GM21529 (cell line): ENCODE measurements around the gene CRIM1.

ENCODE experiments used
- ATAC-seq: cut with Tn5 transposase; IDR thresholded peaks from one replicate; pipeline ENCODE4 v1.9.1; 2021; ENCODE audit not compliant: unreplicated experiment

Gene CRIM1

GRCh38 chr2:36569267-36569856 lies 213.8 kb downstream of the CRIM1 start:
- no peak for ATAC-seq

- no peak for ATAC-seq
These were observed 214.8 kb downstream of the CRIM1 start for GRCh38 chr2:36570416-36570815.

GRCh38 chr2:36572054-36572718 lies 216.6 kb downstream of the CRIM1 start:
- no peak for ATAC-seq

GRCh38 chr2:36572719-36573059 lies 217.1 kb downstream of the CRIM1 start:
- ATAC-seq: no peak

GRCh38 chr2:36573165-36573564 lies 217.6 kb downstream of the CRIM1 start:
- no peak for ATAC-seq

GRCh38 chr2:36574560-36574959 lies 219.0 kb downstream of the CRIM1 start:
- ATAC-seq: no peak

GRCh38 chr2:36577884-36578283 lies 222.3 kb downstream of the CRIM1 start:
- ATAC-seq: no peak

GRCh38 chr2:36578343-36579296 lies 223.0 kb downstream of the CRIM1 start:
- peak; percentile 62 for ATAC-seq

- ATAC-seq: no peak
These were observed 223.7 kb downstream of the CRIM1 start for GRCh38 chr2:36579297-36579664.

- no peak for ATAC-seq
These were observed 227.0 kb downstream of the CRIM1 start for GRCh38 chr2:36582538-36582937.

- ATAC-seq: no peak
These were observed 227.4 kb downstream of the CRIM1 start for GRCh38 chr2:36582951-36583350.

- ATAC-seq: no peak
These were observed 228.7 kb downstream of the CRIM1 start for GRCh38 chr2:36584148-36584794.

- no peak for ATAC-seq
These were observed 231.1 kb downstream of the CRIM1 start for GRCh38 chr2:36586672-36587071.

GRCh38 chr2:36587101-36587500 lies 231.5 kb downstream of the CRIM1 start:
- no peak for ATAC-seq

- no peak for ATAC-seq
These were observed 232.0 kb downstream of the CRIM1 start for GRCh38 chr2:36587556-36587955.

GRCh38 chr2:36589230-36589630 lies 233.7 kb downstream of the CRIM1 start:
- ATAC-seq: no peak

GRCh38 chr2:36594849-36595248 lies 239.3 kb downstream of the CRIM1 start:
- ATAC-seq: no peak

- ATAC-seq: no peak
These were observed 240.8 kb downstream of the CRIM1 start for GRCh38 chr2:36596397-36596796.

- ATAC-seq: no peak
These were observed 241.5 kb downstream of the CRIM1 start for GRCh38 chr2:36597003-36597531.

GRCh38 chr2:36597532-36598377 lies 242.2 kb downstream of the CRIM1 start, which contains the start of gene FEZ2:
FEZ2 (minus strand) TSS chr2:36598168; CDS start chr2:36598142, 26 bp downstream.
- ATAC-seq: peak; percentile 99
